Liver (tissue), 9 donors: Measurements from ENCODE around the gene DOCK10. TPM values are rescaled to one million over a fixed set of nuclear protein-coding genes. Genes with fewer than 3 reads are reported as not detected.

Source experiments
- DNase-seq: peaks from one replicate; pipeline ENCODE4 v3.0.0-alpha.2; 2017; ENCODE audit warnings: low spot score
- H3K27ac ChIP-seq, 2 donors: one replicate each; pipeline ENCODE4 v1.7.0; 2013; ENCODE audit warnings: inconsistent platforms in 2 of 2, low read length in 2 of 2, control low read depth in 1 of 2, low read depth in 1 of 2, mild to moderate bottlenecking in 1 of 2
- H3K27me3 ChIP-seq, 4 donors: one replicate each; pipeline versions ENCODE4 v1.6.1 to v1.7.0; 2013; ENCODE audit warnings: low read length in 3 of 4, inconsistent platforms in 1 of 4, mild to moderate bottlenecking in 1 of 4, moderate library complexity in 1 of 4; ENCODE audit not compliant: control insufficient read depth in 4 of 4, insufficient read depth in 4 of 4
- H3K36me3 ChIP-seq, 4 donors: one replicate each; pipeline versions ENCODE4 v1.6.1 to v1.7.0; 2013; ENCODE audit warnings: low read length in 3 of 4, mild to moderate bottlenecking in 3 of 4, low read depth in 1 of 4, moderate library complexity in 1 of 4; ENCODE audit not compliant: control insufficient read depth in 4 of 4, insufficient read depth in 3 of 4
- H3K4me1 ChIP-seq, 4 donors: one replicate each; pipeline versions ENCODE4 v1.6.1 to v1.7.0; 2013; ENCODE audit warnings: low read length in 3 of 4, mild to moderate bottlenecking in 3 of 4, moderate library complexity in 1 of 4; ENCODE audit not compliant: control insufficient read depth in 4 of 4, insufficient read depth in 4 of 4
- H3K4me3 ChIP-seq, 3 donors: one replicate each; pipeline versions ENCODE4 v1.6.1 to v1.7.0; 2013; ENCODE audit warnings: low read length in 3 of 3, control low read depth in 1 of 3, low read depth in 1 of 3, mild to moderate bottlenecking in 1 of 3
- H3K9ac ChIP-seq, 2 donors: one replicate each; pipeline ENCODE4 v1.7.0; 2013; ENCODE audit warnings: low read length in 2 of 2, mild to moderate bottlenecking in 2 of 2, moderate library complexity in 2 of 2, control low read depth in 1 of 2, low read depth in 1 of 2
- H3K9me3 ChIP-seq, 4 donors: one replicate each; pipeline versions ENCODE4 v1.6.1 to v1.7.0; 2013; ENCODE audit warnings: low read length in 3 of 4; ENCODE audit not compliant: control insufficient read depth in 4 of 4
- EGR1 ChIP-seq, 2 donors: IDR thresholded peaks; 2 replicates each; pipeline ENCODE4 v1.6.1; 2016 to 2018; ENCODE audit warnings: antibody characterized with exemption in 2 of 2, low read depth in 2 of 2
- FOXA2 ChIP-seq: IDR thresholded peaks from 2 replicates; pipeline ENCODE4 v1.6.1; 2016; ENCODE audit warnings: antibody characterized with exemption
- GABPA ChIP-seq, 2 donors: IDR thresholded peaks in 1 of 2; conservative IDR thresholded peaks in 1 of 2; 2 replicates each; pipeline ENCODE4 v1.6.1; 2016; ENCODE audit warnings: antibody characterized with exemption in 2 of 2, mild to moderate bottlenecking in 1 of 2, moderate library complexity in 1 of 2
- HNF4A ChIP-seq, 2 donors: conservative IDR thresholded peaks; 2 replicates each; pipeline ENCODE4 v1.6.1; 2016; ENCODE audit warnings: antibody characterized with exemption in 2 of 2, mild to moderate bottlenecking in 2 of 2
- HNF4G ChIP-seq: IDR thresholded peaks from 2 replicates; pipeline ENCODE4 v1.6.1; 2016; ENCODE audit warnings: antibody characterized with exemption
- MAX ChIP-seq: IDR thresholded peaks from 2 replicates; pipeline ENCODE4 v1.6.1; 2016; ENCODE audit warnings: antibody characterized with exemption
- NR2F2 ChIP-seq: IDR thresholded peaks from 2 replicates; pipeline ENCODE4 v1.6.1; 2016; ENCODE audit warnings: antibody characterized with exemption
- RXRA ChIP-seq, 2 donors: IDR thresholded peaks; 2 replicates each; pipeline ENCODE4 v1.6.1; 2017 to 2018; ENCODE audit warnings: antibody characterized with exemption in 2 of 2, mild to moderate bottlenecking in 1 of 2
- SP1 ChIP-seq: IDR thresholded peaks from 2 replicates; pipeline ENCODE4 v1.6.1; 2018; ENCODE audit warnings: antibody characterized with exemption, mild to moderate bottlenecking
- TAF1 ChIP-seq: conservative IDR thresholded peaks from 2 replicates; pipeline ENCODE4 v1.6.1; 2016; ENCODE audit warnings: antibody characterized with exemption, mild to moderate bottlenecking
- whole genome bisulfite sequencing: extraction: QIAGEN DNeasy Blood & Tissue Kit; methylation state at CpG from one replicate; pipeline ENCODE4 v1.1.7; 2013; 5-methylcytosine and 5-hydroxymethylcytosine counted together
- polyA plus RNA-seq, 2 donors: library from polyadenylated mRNA; stranded (reverse) in 1 of 2; unstranded in 1 of 2; fragments of 200-250 nt in 1 of 2; fragments of >200 nt in 1 of 2; fragmentation: Nextera tagmentation in 1 of 2; extraction: Ambion mirVana in 1 of 2; gene quantifications; one replicate each; pipeline versions ENCODE4 v1.2.1 to v1.2.3, GENCODE V29; 2013 to 2015
- total RNA-seq, 2 donors: library from RNA; depleted of rRNA; stranded (reverse); fragments of >200 nt; gene quantifications; one replicate each; pipeline ENCODE4 v1.2.3, GENCODE V29; 2014
- TF ChIP-seq, protein P1 (sequence below): IDR thresholded peaks from 2 replicates; pipeline ENCODE4 v1.6.1; 2016; ENCODE audit warnings: antibody characterized with exemption
- TF ChIP-seq, protein P2 (sequence below): IDR thresholded peaks from 2 replicates; pipeline ENCODE4 v1.6.1; 2016; ENCODE audit warnings: antibody characterized with exemption
- TF ChIP-seq, protein P3 (sequence below): IDR thresholded peaks from 2 replicates; pipeline ENCODE4 v1.6.1; 2016; ENCODE audit warnings: antibody characterized with exemption, mild to moderate bottlenecking
- donor health status: healthy.
- donor health status: healthy.
- donor health status: healthy.
- donor health status: healthy.
- donor health status: healthy.

The DOCK10 gene
- total and polyA plus RNA-seq, 4 donors, result 1.2 to 15.3 (median 6.8) TPM

DNA sequence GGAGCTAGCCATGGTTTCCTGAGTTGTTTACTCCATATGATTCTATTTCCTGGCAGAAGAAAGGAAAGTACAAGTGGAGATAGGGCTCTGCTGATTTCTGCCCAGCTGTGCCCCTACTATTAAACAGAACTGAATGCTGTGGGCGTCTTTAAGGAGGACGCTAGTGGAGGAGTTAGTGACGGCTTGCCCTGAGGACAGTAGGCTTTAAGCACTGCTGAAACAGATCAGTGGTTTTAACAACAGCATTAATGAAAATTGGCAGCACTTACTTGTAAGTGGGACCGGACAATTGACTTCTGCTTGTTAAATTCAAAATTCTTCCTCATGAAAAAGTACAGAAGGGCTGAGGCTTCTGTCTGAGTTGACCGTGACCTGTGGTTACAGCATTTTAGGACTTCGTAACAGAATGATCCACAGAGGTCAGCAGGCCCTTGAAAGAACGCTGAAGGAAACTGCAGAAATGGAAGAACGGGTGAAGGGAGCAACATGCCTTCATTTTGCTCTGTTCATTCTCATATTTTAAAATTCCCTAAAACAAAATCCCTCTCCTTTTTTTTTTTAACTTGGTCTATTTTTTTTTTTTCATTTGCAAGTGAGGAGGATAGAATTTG, 245.5 kb downstream of the DOCK10 start:
- TF ChIP-seq, protein P1, sequence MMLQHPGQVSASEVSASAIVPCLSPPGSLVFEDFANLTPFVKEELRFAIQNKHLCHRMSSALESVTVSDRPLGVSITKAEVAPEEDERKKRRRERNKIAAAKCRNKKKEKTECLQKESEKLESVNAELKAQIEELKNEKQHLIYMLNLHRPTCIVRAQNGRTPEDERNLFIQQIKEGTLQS, result no peak
- TF ChIP-seq, protein P2, sequence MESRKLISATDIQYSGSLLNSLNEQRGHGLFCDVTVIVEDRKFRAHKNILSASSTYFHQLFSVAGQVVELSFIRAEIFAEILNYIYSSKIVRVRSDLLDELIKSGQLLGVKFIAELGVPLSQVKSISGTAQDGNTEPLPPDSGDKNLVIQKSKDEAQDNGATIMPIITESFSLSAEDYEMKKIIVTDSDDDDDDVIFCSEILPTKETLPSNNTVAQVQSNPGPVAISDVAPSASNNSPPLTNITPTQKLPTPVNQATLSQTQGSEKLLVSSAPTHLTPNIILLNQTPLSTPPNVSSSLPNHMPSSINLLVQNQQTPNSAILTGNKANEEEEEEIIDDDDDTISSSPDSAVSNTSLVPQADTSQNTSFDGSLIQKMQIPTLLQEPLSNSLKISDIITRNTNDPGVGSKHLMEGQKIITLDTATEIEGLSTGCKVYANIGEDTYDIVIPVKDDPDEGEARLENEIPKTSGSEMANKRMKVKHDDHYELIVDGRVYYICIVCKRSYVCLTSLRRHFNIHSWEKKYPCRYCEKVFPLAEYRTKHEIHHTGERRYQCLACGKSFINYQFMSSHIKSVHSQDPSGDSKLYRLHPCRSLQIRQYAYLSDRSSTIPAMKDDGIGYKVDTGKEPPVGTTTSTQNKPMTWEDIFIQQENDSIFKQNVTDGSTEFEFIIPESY, result no peak
- TF ChIP-seq NR2F2, result peak; percentile 87
- no peak for TF ChIP-seq SP1
- no peak for TF ChIP-seq TAF1
- TF ChIP-seq HNF4G, result no peak
- TF ChIP-seq, protein P3, sequence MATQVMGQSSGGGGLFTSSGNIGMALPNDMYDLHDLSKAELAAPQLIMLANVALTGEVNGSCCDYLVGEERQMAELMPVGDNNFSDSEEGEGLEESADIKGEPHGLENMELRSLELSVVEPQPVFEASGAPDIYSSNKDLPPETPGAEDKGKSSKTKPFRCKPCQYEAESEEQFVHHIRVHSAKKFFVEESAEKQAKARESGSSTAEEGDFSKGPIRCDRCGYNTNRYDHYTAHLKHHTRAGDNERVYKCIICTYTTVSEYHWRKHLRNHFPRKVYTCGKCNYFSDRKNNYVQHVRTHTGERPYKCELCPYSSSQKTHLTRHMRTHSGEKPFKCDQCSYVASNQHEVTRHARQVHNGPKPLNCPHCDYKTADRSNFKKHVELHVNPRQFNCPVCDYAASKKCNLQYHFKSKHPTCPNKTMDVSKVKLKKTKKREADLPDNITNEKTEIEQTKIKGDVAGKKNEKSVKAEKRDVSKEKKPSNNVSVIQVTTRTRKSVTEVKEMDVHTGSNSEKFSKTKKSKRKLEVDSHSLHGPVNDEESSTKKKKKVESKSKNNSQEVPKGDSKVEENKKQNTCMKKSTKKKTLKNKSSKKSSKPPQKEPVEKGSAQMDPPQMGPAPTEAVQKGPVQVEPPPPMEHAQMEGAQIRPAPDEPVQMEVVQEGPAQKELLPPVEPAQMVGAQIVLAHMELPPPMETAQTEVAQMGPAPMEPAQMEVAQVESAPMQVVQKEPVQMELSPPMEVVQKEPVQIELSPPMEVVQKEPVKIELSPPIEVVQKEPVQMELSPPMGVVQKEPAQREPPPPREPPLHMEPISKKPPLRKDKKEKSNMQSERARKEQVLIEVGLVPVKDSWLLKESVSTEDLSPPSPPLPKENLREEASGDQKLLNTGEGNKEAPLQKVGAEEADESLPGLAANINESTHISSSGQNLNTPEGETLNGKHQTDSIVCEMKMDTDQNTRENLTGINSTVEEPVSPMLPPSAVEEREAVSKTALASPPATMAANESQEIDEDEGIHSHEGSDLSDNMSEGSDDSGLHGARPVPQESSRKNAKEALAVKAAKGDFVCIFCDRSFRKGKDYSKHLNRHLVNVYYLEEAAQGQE, result no peak
- H3K9ac ChIP-seq, result no peak overlapping the region
- H3K36me3 ChIP-seq, result peaks cover 0 to 10% (median 6%) of the 10 kb centered on the region in 4 donors
- no peak for DNase-seq
- no peaks in the 10 kb centered on the region for H3K9me3 ChIP-seq
- H3K27ac ChIP-seq, result no peak overlapping the region
- H3K4me3 ChIP-seq, result no peak overlapping the region
- no peaks in the 10 kb centered on the region for H3K27me3 ChIP-seq
- WGBS, result 89% methylated on average over 8 of the region's 8 CpGs
- H3K4me1 ChIP-seq, result no peaks in the 10 kb centered on the region

GRCh38 chr2:224793946-224794345, 248.3 kb downstream of the DOCK10 start:
- Histone ChIP-seq H3K4me3 (no peak overlapping the region), H3K9ac (no peak overlapping the region), H3K27ac (no peak overlapping the region), H3K9me3 (no peaks in the 10 kb centered on the region), H3K4me1 (no peaks in the 10 kb centered on the region), H3K27me3 (no peaks in the 10 kb centered on the region), H3K36me3 (peaks cover 0 to 10% (median 5%) of the 10 kb centered on the region in 4 donors)
- TF ChIP-seq RXRA (IDR thresholded peaks at IDR 0.05) (no peak), EGR1 (IDR thresholded peaks at IDR 0.05; ENCODE audit: low read depth in 2 of 2) (no peak), MAX (no peak), NR2F2 (no peak), GABPA (IDR thresholded peaks at IDR 0.05 in 1 of 2, conservative IDR thresholded peaks at IDR 0.05 in 1 of 2) (no peak), SP1 (no peak), HNF4A (conservative IDR thresholded peaks at IDR 0.05) (no peak), HNF4G (no peak), FOXA2 (no peak)
- TF ChIP-seq, protein P1, result no peak
- TF ChIP-seq, protein P3, result no peak
- TF ChIP-seq, protein P2, result no peak
- WGBS, result 70% methylated on average over 3 of the region's 3 CpGs
- DNase-seq, result no peak
